Thoracic aorta (tissue), 2 donors: ENCODE data around the gene RBMS3. TPM values are rescaled to one million over a fixed set of nuclear protein-coding genes. Genes with fewer than 3 reads are reported as not detected.

ENCODE experiments used
- ATAC-seq: fragments of 150-250 bp; one replicate; pipeline ENCODE4 v1.8.0; 2017; ENCODE audit warnings: low read depth; ENCODE audit not compliant: insufficient number of reproducible peaks, low FRiP score
- DNase-seq: peaks from one replicate; pipeline ENCODE4 v3.0.0-alpha.2; 2020; ENCODE audit warnings: low spot score
- H3K27ac ChIP-seq, 2 donors: fragments of 200-600 bp; sonication (generic); 1 replicate in 1 of 2; 2 replicates in 1 of 2; pipeline ENCODE4 v1.5.1; 2016; ENCODE audit warnings: mild to moderate bottlenecking in 2 of 2, moderate library complexity in 2 of 2
- H3K27me3 ChIP-seq: fragments of 200-600 bp; sonication (generic); replicated peaks from 2 replicates; pipeline ENCODE4 v1.6.0; 2016; ENCODE audit warnings: mild to moderate bottlenecking; ENCODE audit not compliant: insufficient read depth
- H3K36me3 ChIP-seq: fragments of 200-600 bp; sonication (generic); one replicate; pipeline ENCODE4 v1.5.1; 2016
- H3K4me1 ChIP-seq, 2 donors: fragments of 200-600 bp; sonication (generic); 1 replicate in 1 of 2; 2 replicates in 1 of 2; pipeline versions ENCODE4 v1.5.1 to v1.6.0; 2016; ENCODE audit warnings: low read depth in 2 of 2, mild to moderate bottlenecking in 1 of 2; ENCODE audit not compliant: control insufficient read depth in 1 of 2
- H3K4me3 ChIP-seq: fragments of 200-600 bp; sonication (generic); 2 replicates; pipeline ENCODE4 v1.5.1; 2016; ENCODE audit warnings: mild to moderate bottlenecking
- H3K9me3 ChIP-seq: fragments of 200-600 bp; sonication (generic); 2 replicates; pipeline ENCODE4 v1.5.1; 2016
- total RNA-seq, 2 donors: library from RNA; depleted of rRNA; stranded (reverse); fragments of >200 nt; gene quantifications; one replicate each; pipeline versions ENCODE4 v1.1.0 to v1.2.3, GENCODE V29; 2016
- TF ChIP-seq, protein P1 (sequence below): fragments of 200-600 bp; sonication (generic); IDR thresholded peaks from one replicate; pipeline ENCODE4 v1.5.1; 2019; ENCODE audit warnings: antibody characterized with exemption

The RBMS3 gene
- total RNA-seq, 2 donors from 2014 or later: 149 to 186 TPM

DNA sequence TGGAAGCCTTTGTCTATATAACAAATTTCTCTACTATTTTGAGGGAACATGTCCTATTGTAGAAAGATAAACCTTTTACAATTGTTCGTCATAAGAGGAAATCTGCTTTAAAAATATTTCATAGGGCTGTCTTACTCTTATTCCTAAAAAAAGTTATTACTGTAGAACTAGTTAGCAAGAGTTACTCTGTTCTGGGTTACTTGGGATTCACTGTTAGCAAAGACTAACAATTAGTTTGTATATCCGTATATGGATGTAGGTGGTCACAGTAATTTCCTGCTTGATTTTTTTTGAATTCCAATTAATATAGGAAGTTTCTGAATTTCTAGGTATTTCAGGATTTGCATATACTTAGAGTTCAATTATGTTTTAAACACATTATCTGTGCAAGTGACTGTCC, 413.5 kb downstream of the RBMS3 start:
- H3K27ac ChIP-seq: peak overlapping the region; percentile 17 to 77
- no peaks in the 10 kb centered on the region for H3K36me3 ChIP-seq
- ATAC-seq (no peak), DNase-seq (no peak)
- H3K9me3 ChIP-seq: no peaks in the 10 kb centered on the region
- TF ChIP-seq, protein P1, sequence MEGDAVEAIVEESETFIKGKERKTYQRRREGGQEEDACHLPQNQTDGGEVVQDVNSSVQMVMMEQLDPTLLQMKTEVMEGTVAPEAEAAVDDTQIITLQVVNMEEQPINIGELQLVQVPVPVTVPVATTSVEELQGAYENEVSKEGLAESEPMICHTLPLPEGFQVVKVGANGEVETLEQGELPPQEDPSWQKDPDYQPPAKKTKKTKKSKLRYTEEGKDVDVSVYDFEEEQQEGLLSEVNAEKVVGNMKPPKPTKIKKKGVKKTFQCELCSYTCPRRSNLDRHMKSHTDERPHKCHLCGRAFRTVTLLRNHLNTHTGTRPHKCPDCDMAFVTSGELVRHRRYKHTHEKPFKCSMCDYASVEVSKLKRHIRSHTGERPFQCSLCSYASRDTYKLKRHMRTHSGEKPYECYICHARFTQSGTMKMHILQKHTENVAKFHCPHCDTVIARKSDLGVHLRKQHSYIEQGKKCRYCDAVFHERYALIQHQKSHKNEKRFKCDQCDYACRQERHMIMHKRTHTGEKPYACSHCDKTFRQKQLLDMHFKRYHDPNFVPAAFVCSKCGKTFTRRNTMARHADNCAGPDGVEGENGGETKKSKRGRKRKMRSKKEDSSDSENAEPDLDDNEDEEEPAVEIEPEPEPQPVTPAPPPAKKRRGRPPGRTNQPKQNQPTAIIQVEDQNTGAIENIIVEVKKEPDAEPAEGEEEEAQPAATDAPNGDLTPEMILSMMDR: no peak
- H3K4me3 ChIP-seq: no peak overlapping the region
- peaks cover 30 to 66% of the 10 kb centered on the region in 2 donors for H3K4me1 ChIP-seq
- no peaks in the 10 kb centered on the region for H3K27me3 ChIP-seq

DNA sequence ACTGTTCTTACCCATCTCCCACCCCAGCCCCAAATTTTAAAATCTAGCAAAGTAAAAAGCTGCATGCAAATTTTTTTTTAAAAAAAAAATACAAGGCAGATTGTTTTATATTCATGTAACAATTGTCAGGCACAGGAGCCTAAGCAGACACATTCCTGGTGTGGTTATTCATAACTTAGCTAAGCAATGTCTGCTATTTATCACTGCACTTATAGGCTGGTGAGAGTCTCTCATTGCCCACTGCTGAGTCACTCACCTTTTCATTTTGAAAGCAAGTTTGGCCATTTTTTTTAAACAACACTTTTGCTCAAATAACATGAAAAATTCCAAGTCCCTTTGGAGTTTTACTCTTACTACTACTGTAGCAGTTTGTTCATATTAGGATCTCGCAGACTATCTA, 413.9 kb downstream of the RBMS3 start:
- H3K4me3 ChIP-seq: peak overlapping the region; percentile 39
- TF ChIP-seq, protein P1: no peak
- ATAC-seq: peak; percentile 58
- peak overlapping the region; percentile 70 to 77 for H3K27ac ChIP-seq
- peaks cover 30 to 68% of the 10 kb centered on the region in 2 donors for H3K4me1 ChIP-seq
- no peaks in the 10 kb centered on the region for H3K9me3 ChIP-seq
- no peaks in the 10 kb centered on the region for H3K27me3 ChIP-seq
- no peak for DNase-seq
- H3K36me3 ChIP-seq: no peaks in the 10 kb centered on the region

GRCh38 chr3:29695201-29695600, 414.3 kb downstream of the RBMS3 start:
- H3K9me3 ChIP-seq: no peaks in the 10 kb centered on the region
- peak overlapping the region; percentile 39 for H3K4me3 ChIP-seq
- DNase-seq (no peak), ATAC-seq (no peak)
- no peaks in the 10 kb centered on the region for H3K36me3 ChIP-seq
- no peaks in the 10 kb centered on the region for H3K27me3 ChIP-seq
- H3K4me1 ChIP-seq: peaks cover 30 to 72% of the 10 kb centered on the region in 2 donors
- TF ChIP-seq, protein P1: no peak
- peak overlapping the region; percentile 70 to 77 for H3K27ac ChIP-seq

GRCh38 chr3:29695643-29696198, 414.9 kb downstream of the RBMS3 start:
- peaks cover 34 to 75% of the 10 kb centered on the region in 2 donors for H3K4me1 ChIP-seq
- TF ChIP-seq, protein P1: no peak
- ATAC-seq: peak; percentile 30
- no peaks in the 10 kb centered on the region for H3K27me3 ChIP-seq
- DNase-seq: no peak
- H3K9me3 ChIP-seq: no peaks in the 10 kb centered on the region
- H3K36me3 ChIP-seq: no peaks in the 10 kb centered on the region
- H3K4me3 ChIP-seq: peak overlapping the region; percentile 39
- peak overlapping the region; percentile 70 to 77 for H3K27ac ChIP-seq

GRCh38 chr3:29696311-29696710, 415.4 kb downstream of the RBMS3 start:
- H3K36me3 ChIP-seq: no peaks in the 10 kb centered on the region
- no peaks in the 10 kb centered on the region for H3K27me3 ChIP-seq
- no peak for ATAC-seq
- H3K27ac ChIP-seq: peak overlapping the region; percentile 70 to 77
- no peak for DNase-seq
- H3K4me3 ChIP-seq: no peak overlapping the region
- TF ChIP-seq, protein P1: no peak
- no peaks in the 10 kb centered on the region for H3K9me3 ChIP-seq
- peaks cover 34 to 77% of the 10 kb centered on the region in 2 donors for H3K4me1 ChIP-seq
